LNCaP clone FGC (cell line): Measurements from ENCODE around the gene MYL7.
"Not testable (repeated sequence)": the region's sequence is repeated elsewhere in the genome, so short reads cannot be mapped to it uniquely, and the experiment has no call there.

ENCODE experiments used
- DNase-seq: peaks from one replicate; pipeline ENCODE4 v3.0.0-alpha.2; 2011; ENCODE audit warnings: low read depth
- H3K4me3 ChIP-seq: 2 replicates; pipeline ENCODE4 v1.5.1; 2011; ENCODE audit warnings: mild to moderate bottlenecking, low read depth, low read length, control low read depth
- CTCF ChIP-seq: IDR thresholded peaks from 2 replicates; pipeline ENCODE4 v1.5.1; 2012; ENCODE audit warnings: mild to moderate bottlenecking; ENCODE audit not compliant: control insufficient read depth, insufficient read depth; ENCODE audit errors: extremely low read depth

Gene MYL7

DNA sequence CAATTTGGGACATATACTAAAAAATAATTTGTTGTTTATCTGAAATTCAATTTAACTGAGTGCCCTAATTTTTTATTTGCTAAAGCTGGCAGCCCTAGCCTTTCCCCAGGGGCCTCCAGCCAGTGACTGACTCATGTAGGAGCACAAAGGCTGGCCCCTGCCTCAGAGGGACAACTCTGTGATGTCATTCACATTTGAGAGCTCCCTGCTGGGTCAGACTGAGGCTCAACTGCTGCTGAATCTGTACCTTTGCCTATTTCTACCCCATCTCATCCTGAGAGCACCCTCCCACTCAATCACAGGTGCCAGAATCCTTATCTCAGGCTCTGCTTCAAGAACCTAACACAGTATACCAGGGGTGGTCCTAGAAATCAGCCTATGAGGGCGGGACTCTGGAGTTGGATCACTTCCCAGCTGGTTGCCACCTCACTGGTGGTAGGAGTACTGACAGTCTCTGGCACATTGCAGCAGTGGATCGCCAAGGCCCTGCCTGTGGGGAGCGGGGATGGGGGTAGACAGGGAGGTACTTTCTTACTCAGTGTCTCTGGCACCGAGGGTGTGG is 36.5 kb upstream of the MYL7 start:
- no peak for DNase-seq
- no peak overlapping the region for H3K4me3 ChIP-seq
- TF ChIP-seq CTCF: no peak

DNA sequence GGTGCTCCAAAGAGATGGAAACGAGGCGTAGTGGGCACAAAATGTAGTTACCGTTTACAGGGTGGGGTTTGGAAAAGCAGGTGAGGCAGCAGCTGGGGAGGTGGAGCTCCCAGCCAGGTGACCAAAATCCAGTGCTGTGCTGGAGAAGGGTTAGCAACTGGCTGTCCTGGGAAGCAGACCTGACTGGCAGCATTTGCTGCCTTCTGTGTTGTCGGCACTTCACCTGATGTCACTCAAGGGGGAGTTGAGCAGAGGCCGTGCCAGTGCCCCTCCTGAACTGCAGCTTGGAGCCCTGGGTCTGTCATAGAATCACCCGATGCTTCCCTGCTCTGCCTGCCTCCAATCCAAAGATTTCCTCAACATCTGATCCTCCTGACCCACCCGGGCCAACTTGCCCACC is 35.4 kb upstream of the MYL7 start:
- no peak for DNase-seq
- TF ChIP-seq CTCF: no peak
- no peak overlapping the region for H3K4me3 ChIP-seq

GRCh38 chr7:44175730-44176129 is 34.6 kb upstream of the MYL7 start:
- no peak for TF ChIP-seq CTCF
- no peak overlapping the region for H3K4me3 ChIP-seq
- no peak for DNase-seq

DNA sequence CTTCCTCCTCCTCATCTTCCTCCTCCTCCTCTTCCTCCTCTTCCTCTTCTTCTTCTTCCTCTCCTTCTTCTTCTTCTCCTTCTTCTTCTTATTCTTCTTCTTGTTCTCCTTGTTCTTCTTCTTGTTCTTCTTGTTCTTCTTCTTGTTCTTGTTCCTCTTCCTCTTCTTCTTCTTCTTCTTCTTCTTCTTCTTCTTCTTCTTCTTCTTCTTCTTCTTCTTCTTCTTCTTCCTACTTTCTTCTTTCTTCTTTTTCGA is 33.5 kb upstream of the MYL7 start:
- DNase-seq, H3K4me3 ChIP-seq: not testable (repeated sequence)

DNA sequence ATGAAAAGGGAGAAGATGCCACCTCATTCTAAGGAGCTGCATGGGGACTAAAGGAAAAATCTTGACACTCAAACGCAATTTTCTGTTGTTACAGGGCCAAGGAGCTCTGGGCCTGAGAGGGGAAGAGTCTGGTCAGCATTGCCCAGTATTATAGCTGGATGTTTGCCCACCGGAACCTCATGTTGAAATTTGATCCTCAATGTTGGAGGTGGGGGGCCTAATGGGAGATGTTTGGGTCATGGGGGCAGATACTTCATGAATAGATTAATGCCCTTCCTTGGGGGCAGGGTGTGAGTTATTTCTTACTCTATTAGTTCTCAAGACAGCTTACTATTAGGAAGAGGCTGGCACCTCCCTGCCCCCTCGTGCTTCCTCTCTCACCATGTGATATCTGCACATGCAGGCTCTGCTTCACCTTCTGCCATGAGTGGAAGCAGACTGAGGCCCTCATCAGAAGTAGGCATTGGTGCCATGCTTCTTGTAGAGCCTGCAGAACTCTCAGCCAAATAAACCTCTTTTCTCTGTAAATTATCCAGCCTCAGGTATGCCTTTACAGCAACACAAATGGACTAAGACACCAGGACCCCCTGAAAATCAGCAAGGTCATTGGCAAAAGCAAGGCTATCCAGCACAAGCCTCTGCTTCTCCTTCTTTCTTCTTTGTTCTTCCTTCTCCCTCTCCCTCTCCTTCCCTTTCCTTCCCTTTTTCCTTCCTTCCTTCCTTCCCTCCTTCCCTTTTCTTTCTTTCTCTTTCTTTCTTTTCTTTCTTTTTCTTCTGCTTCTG is 33.0 kb upstream of the MYL7 start:
- no peak for DNase-seq
- TF ChIP-seq CTCF: no peak
- H3K4me3 ChIP-seq: no peak overlapping the region

DNA sequence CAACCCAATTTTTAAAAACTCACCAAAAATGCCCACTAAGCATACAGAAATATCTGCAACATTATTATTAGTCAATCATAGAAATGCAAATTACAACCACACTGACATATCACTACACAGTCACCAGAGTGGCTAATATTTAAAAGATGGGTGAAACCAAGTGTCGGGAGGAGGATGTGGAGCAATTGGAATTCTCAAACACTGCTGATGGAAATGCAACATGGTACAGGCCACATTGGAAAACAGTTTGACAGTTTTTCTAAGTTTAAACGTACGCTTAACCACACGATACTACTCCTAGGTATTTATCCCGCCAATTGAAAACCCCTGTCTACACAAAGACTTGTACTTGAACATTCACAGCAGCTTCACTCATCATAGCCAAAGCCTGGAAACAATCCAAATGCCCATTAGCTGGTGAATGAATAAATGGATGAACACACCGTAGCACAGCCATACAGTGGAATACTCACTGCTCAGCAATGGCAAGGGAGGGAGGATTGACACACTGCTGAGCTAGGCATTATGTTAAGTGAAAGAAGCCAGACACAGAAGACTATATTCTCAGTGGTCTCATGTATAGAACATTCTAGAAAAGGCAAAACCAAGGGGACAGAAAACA is 31.8 kb upstream of the MYL7 start:
- DNase-seq: no peak
- no peak for TF ChIP-seq CTCF

DNA sequence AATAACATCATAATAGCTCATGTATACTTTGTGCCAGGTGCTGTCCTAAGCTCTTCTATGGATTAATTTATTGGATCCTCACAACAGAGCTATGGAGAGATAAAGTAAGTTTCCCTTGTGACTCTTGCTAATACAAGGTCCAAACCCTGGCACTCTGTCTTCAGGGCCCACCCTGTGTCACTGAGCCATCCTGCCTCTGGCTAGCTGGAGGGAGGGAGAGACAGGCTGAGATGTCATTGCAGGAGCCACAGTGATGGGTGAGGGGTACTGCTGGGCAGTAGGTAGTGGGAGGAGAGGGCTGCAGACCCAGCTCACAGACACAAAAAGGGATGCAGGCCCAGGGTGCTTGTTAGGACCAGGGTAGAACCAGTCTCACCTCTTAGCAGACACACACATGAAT is 31.2 kb upstream of the MYL7 start:
- H3K4me3 ChIP-seq: no peak overlapping the region
- no peak for DNase-seq
- TF ChIP-seq CTCF: no peak

More for the DNA sequence above, 31.8 kb upstream of the MYL7 start:
- no peak overlapping the region for H3K4me3 ChIP-seq

GRCh38 chr7:44171901-44172300 is 30.8 kb upstream of the MYL7 start:
- H3K4me3 ChIP-seq, DNase-seq: not testable (repeated sequence)
